GM12878 (cell line): Measurements from ENCODE around the gene NDRG2. TPM values are rescaled to one million over a fixed set of nuclear protein-coding genes. Genes with fewer than 3 reads are reported as not detected.

ENCODE experiments used
- ATAC-seq: fragments of 200-7000 bp; cut with Tn5 transposase; 3 replicates; pipeline ENCODE4 v1.9.1; 2020; ENCODE audit warnings: mild to moderate bottlenecking, moderate library complexity
- BruUV-seq: library from RNA; stranded (reverse); fragments of 400-500 nt; replicated peaks from 2 replicates; lab custom pipeline; 2021; lab: Mats Ljungman, UMichigan
- CTCF ChIA-PET: fragments of 300-600 bp; sonication (Branson Sonifier 250); formaldehyde crosslinking; extraction: SDS; loops from one replicate; lab custom pipeline; 2021; ENCODE audit warnings: inconsistent platforms; lab: Yijun Ruan, JAX
- POLR2A ChIA-PET: fragments of 350-600 bp; formaldehyde crosslinking; extraction: SDS; loops from one replicate; lab custom pipeline; 2021; ENCODE audit warnings: inconsistent platforms; lab: Charles Lee
- RAD21 ChIA-PET: fragments of 300-600 bp; sonication (Branson Sonifier 250); formaldehyde crosslinking; loops from one replicate; lab custom pipeline; 2023; ENCODE audit warnings: antibody characterized with exemption; ENCODE audit not compliant: unreplicated experiment; lab: Charles Lee
- SMC1A ChIA-PET: fragments of 300-600 bp; sonication (Branson Sonifier 250); formaldehyde crosslinking; loops from one replicate; lab custom pipeline; 2023; ENCODE audit not compliant: unreplicated experiment, uncharacterized antibody; lab: Charles Lee
- DNase-seq: peaks from one replicate; pipeline ENCODE4 v3.0.0-alpha.2; 2011; ENCODE audit warnings: low read depth, low spot score
- FAIRE-seq: peaks from 3 replicates; lab custom pipeline; 2011; peaks lifted over from hg19 to GRCh38; lab: Jason Lieb, UNC
- H2AFZ ChIP-seq: 2 replicates; pipeline ENCODE4 v1.6.0; 2011; ENCODE audit warnings: low read depth, low read length, control low read depth; ENCODE audit not compliant: control insufficient read depth
- H3K27ac ChIP-seq: 2 replicates; pipeline ENCODE4 v1.5.1; 2011; ENCODE audit warnings: control low read depth; ENCODE audit not compliant: control insufficient read depth, insufficient read depth
- H3K27me3 ChIP-seq, 2 experiments: replicated peaks in 1 of 2; 2 replicates each; pipeline versions ENCODE4 v1.6.0 to v1.6.1; 2011; ENCODE audit warnings: low read length in 1 of 2; ENCODE audit not compliant: control insufficient read depth in 2 of 2, insufficient read depth in 2 of 2
- H3K36me3 ChIP-seq, 2 experiments: 2 replicates each; pipeline ENCODE4 v1.5.1; 2011; ENCODE audit warnings: low read length in 1 of 2; ENCODE audit not compliant: control insufficient read depth in 2 of 2, insufficient read depth in 2 of 2
- H3K4me1 ChIP-seq: 2 replicates; pipeline ENCODE4 v1.6.1; 2011; ENCODE audit warnings: mild to moderate bottlenecking, low read length, moderate library complexity, mixed read lengths; ENCODE audit not compliant: control insufficient read depth, insufficient read depth
- H3K4me2 ChIP-seq: 2 replicates; pipeline ENCODE4 v1.6.0; 2011; ENCODE audit warnings: control low read depth; ENCODE audit not compliant: control insufficient read depth, insufficient read depth
- H3K4me3 ChIP-seq: fragments of 200-600 bp; sonication (generic); 2 replicates; pipeline ENCODE4 v1.5.1; 2016
- H3K79me2 ChIP-seq: 2 replicates; pipeline ENCODE4 v1.6.0; 2011; ENCODE audit warnings: low read length; ENCODE audit not compliant: control insufficient read depth, insufficient read depth
- H3K9ac ChIP-seq: 2 replicates; pipeline ENCODE4 v1.8.0; 2011; ENCODE audit warnings: low read length, control low read depth, mixed read lengths; ENCODE audit not compliant: control insufficient read depth, insufficient read depth
- H3K9me3 ChIP-seq: replicated peaks from 3 replicates; pipeline ENCODE4 v1.5.1; 2011; ENCODE audit warnings: mild to moderate bottlenecking, low read length; ENCODE audit not compliant: control insufficient read depth, insufficient read depth
- H4K20me1 ChIP-seq: 2 replicates; pipeline ENCODE4 v1.6.0; 2011; ENCODE audit not compliant: control insufficient read depth, insufficient read depth
- ATF3 ChIP-seq: IDR thresholded peaks from 2 replicates; pipeline ENCODE4 v1.6.1; 2011; ENCODE audit warnings: low read depth, mild to moderate bottlenecking, low read length, moderate library complexity, borderline replicate concordance; ENCODE audit errors: extremely low read depth
- BCL3 ChIP-seq: IDR thresholded peaks from 2 replicates; pipeline ENCODE4 v1.6.1; 2011; ENCODE audit warnings: borderline replicate concordance, low read depth, mild to moderate bottlenecking, moderate library complexity, low read length; ENCODE audit not compliant: insufficient read depth, poor library complexity, severe bottlenecking
- KLF5 ChIP-seq: fragments of 450-650 bp; IDR thresholded peaks from 2 replicates; pipeline ENCODE4 v1.6.1; 2014; ENCODE audit warnings: mild to moderate bottlenecking; ENCODE audit not compliant: partially characterized antibody
- RELB ChIP-seq: fragments of 450-650 bp; IDR thresholded peaks from 2 replicates; pipeline ENCODE4 v1.6.1; 2017; ENCODE audit warnings: low read depth, mild to moderate bottlenecking, moderate library complexity
- RFX5 ChIP-seq: IDR thresholded peaks from 2 replicates; pipeline ENCODE4 v1.6.1; 2011; ENCODE audit warnings: low read depth, low read length, improper control_type of control experiment
- TARDBP ChIP-seq: IDR thresholded peaks from 2 replicates; pipeline ENCODE4 v1.6.1; 2016; ENCODE audit warnings: borderline replicate concordance
- WGBS: methylation state at CpG from one replicate; pipeline ENCODE4 v1.1.6; 2016; ENCODE audit warnings: low lambda C conversion rate; ENCODE audit not compliant: insufficient replicate concordance, insufficient coverage; ENCODE audit errors: missing lambda C conversion rate; 5-methylcytosine and 5-hydroxymethylcytosine counted together
- in situ Hi-C: fragments of 300-500 bp; cut with MboI; formaldehyde crosslinking; loops from 9 replicates; pipeline ENCODE4 v1.14.3; 2018; ENCODE audit warnings: mixed read lengths
- intact Hi-C: fragments of 100-400 bp; cut with micrococcal nuclease; formaldehyde crosslinking; loops from one replicate; pipeline ENCODE4 v1.14.2; 2022; ENCODE audit not compliant: unreplicated experiment
- polyA plus RNA-seq, 11 experiments: library from polyadenylated mRNA; depleted of rRNA in 4 of 11; unstranded in 6 of 11; stranded (reverse) in 5 of 11; fragments of >200 nt; fragmentation: Nextera tagmentation in 4 of 11; fragmentation: Illumina TruSeq in 1 of 11; extraction: Ambion mirVana in 4 of 11; extraction: Trizol in 1 of 11; gene quantifications; 1 replicate in 1 of 11; 2 replicates in 10 of 11; pipeline versions ENCODE4 v1.2.1 to v1.2.3, GENCODE V29; 2011 to 2016; ENCODE audit warnings: inconsistent platforms in 2 of 11, missing spikeins in 2 of 11, low read depth in 1 of 11
- total RNA-seq, 4 experiments: library from RNA; depleted of rRNA in 3 of 4; stranded (reverse); fragments of >200 nt in 3 of 4; fragmentation: Illumina TruSeq in 1 of 4; extraction: Trizol in 1 of 4; gene quantifications; 2 replicates each; pipeline versions ENCODE4 v1.2.1 to v1.2.3, GENCODE V29; 2013 to 2021

NDRG2 gene
- total and polyA plus RNA-seq, 10 of the 15 experiments (the other 5 are each of a cell fraction or from before 2014, with no cell fraction given) = 0.15 to 0.49 TPM; not detected in 8

GRCh38 chr14:21063479-21063878 lies 38.6 kb upstream of the NDRG2 start:
- in situ Hi-C loops = no loop called here
- H4K20me1 ChIP-seq = no peaks in the 10 kb centered on the region
- no peak for TF ChIP-seq RELB
- no peak for TF ChIP-seq ATF3
- TF ChIP-seq TARDBP = no peak
- no peak for TF ChIP-seq BCL3
- no peak for TF ChIP-seq RFX5
- TF ChIP-seq KLF5 = no peak
- no peak for DNase-seq
- H3K27me3 ChIP-seq = peaks cover 0 to 1% of the 10 kb centered on the region in 2 experiments; a peak in 2 of 4 replicates
- intact Hi-C loops = no loop called here
- no peak overlapping the region for H3K27ac ChIP-seq
- H2AFZ ChIP-seq = no peak overlapping the region
- H3K36me3 ChIP-seq = no peaks in the 10 kb centered on the region
- no peak for ATAC-seq
- RAD21 ChIA-PET = no interaction called here
- no TSS peak for BruUV-seq
- CTCF ChIA-PET = interaction anchor here (0.9 to 6.3 kb wide), 3 partner anchors 29 to 50 kb away, joined by 3 to 68 read pairs (median 12); no protein-coding TSS in a partner anchor
- H3K4me3 ChIP-seq = no peak overlapping the region
- H3K9ac ChIP-seq = no peak overlapping the region
- no peaks in the 10 kb centered on the region for H3K4me1 ChIP-seq
- WGBS = 50% methylated on average over 3 of the region's 3 CpGs
- POLR2A ChIA-PET = no interaction called here
- H3K79me2 ChIP-seq = no peaks in the 10 kb centered on the region
- no peak for FAIRE-seq
- H3K9me3 ChIP-seq = no peaks in the 10 kb centered on the region
- no peak overlapping the region for H3K4me2 ChIP-seq
- SMC1A ChIA-PET = interaction anchor here (1.3 to 1.9 kb wide), 2 partner anchors 41 to 49 kb away, joined by 3 to 6 read pairs; no protein-coding TSS in a partner anchor
